K562 (cell line): ENCODE measurements around the gene COL5A1. TPM values are rescaled to one million over a fixed set of nuclear protein-coding genes. Genes with fewer than 3 reads are reported as not detected.

Experiments
- ATAC-seq: fragments of 200-7000 bp; cut with Tn5 transposase; 3 replicates; pipeline ENCODE4 v1.9.1; 2020; ENCODE audit warnings: moderate library complexity
- BruUV-seq: library from RNA; stranded (reverse); fragments of 400-500 nt; replicated peaks from 2 replicates; lab custom pipeline; 2021; lab: Mats Ljungman, UMichigan
- CTCF ChIA-PET: fragments of 300-600 bp; formaldehyde crosslinking; extraction: SDS; loops from one replicate; lab custom pipeline; 2021; ENCODE audit warnings: low intra/inter-chr PET ratio; lab: Yijun Ruan, JAX
- POLR2A ChIA-PET: fragments of 300-600, 350-650 bp; sonication (Branson Sonifier 250); formaldehyde crosslinking; extraction: SDS; loops from one replicate; lab custom pipeline; 2021; ENCODE audit warnings: antibody characterized with exemption, inconsistent platforms; lab: Yijun Ruan, JAX
- DNase-seq, 4 experiments: peaks; one replicate each; pipeline versions ENCODE4 v3.0.0 to v3.0.0-alpha.2; 2011 to 2018; ENCODE audit warnings: low spot score in 3 of 4, mixed read lengths in 3 of 4; ENCODE audit errors: extremely low read depth in 1 of 4
- FAIRE-seq: peaks from 2 replicates; lab custom pipeline; 2011; peaks lifted over from hg19 to GRCh38; lab: Jason Lieb, UNC
- H2AFZ ChIP-seq: 2 replicates; pipeline ENCODE4 v1.6.0; 2011; ENCODE audit warnings: low read depth, low read length, control low read depth, inconsistent platforms
- H3K27ac ChIP-seq: fragments of 200-600 bp; 3 replicates; pipeline ENCODE4 v1.8.0; 2011; ENCODE audit warnings: low read depth, mild to moderate bottlenecking, control low read depth, inconsistent platforms, low read length, moderate library complexity, mixed read lengths; ENCODE audit errors: extremely low read depth
- H3K27me3 ChIP-seq, 2 experiments: fragments of 300-600 bp in 1 of 2; 2 replicates in 1 of 2; 3 replicates in 1 of 2; pipeline versions ENCODE4 v1.6.0 to v1.8.0; 2011; ENCODE audit warnings: inconsistent platforms in 2 of 2, low read length in 2 of 2, mild to moderate bottlenecking in 1 of 2, mixed read lengths in 1 of 2, moderate library complexity in 1 of 2; ENCODE audit not compliant: control insufficient read depth in 2 of 2, insufficient read depth in 2 of 2
- H3K36me3 ChIP-seq: fragments of 300-600 bp; 3 replicates; pipeline ENCODE4 v1.8.0; 2011; ENCODE audit warnings: mild to moderate bottlenecking, low read length, inconsistent platforms; ENCODE audit not compliant: control insufficient read depth, insufficient read depth
- H3K4me1 ChIP-seq, 2 experiments: fragments of 200-600 bp in 1 of 2; replicated peaks in 1 of 2; 2 replicates in 1 of 2; 3 replicates in 1 of 2; pipeline versions ENCODE4 v1.5.1 to v1.8.0; 2011; ENCODE audit warnings: inconsistent platforms in 2 of 2, low read length in 2 of 2, mild to moderate bottlenecking in 1 of 2, mixed read lengths in 1 of 2, moderate library complexity in 1 of 2; ENCODE audit not compliant: control insufficient read depth in 2 of 2, insufficient read depth in 2 of 2
- H3K4me2 ChIP-seq: 2 replicates; pipeline ENCODE4 v1.6.1; 2011; ENCODE audit warnings: low read length, control low read depth, inconsistent platforms, mixed read lengths; ENCODE audit not compliant: insufficient read depth
- H3K4me3 ChIP-seq: fragments of 200-600 bp; sonication (generic), shearing (Covaris generic); 2 replicates; pipeline ENCODE4 v1.5.1; 2016; ENCODE audit warnings: control low read depth, inconsistent platforms
- H3K79me2 ChIP-seq: fragments of 200-600 bp; 3 replicates; pipeline ENCODE4 v1.8.0; 2011; ENCODE audit warnings: low read length, inconsistent platforms; ENCODE audit not compliant: control insufficient read depth, insufficient read depth
- H3K9ac ChIP-seq, 2 experiments: 2 replicates each; pipeline versions ENCODE4 v1.6.0 to v1.6.1; 2011; ENCODE audit warnings: low read depth in 2 of 2, low read length in 2 of 2, control low read depth in 1 of 2, inconsistent platforms in 1 of 2, mild to moderate bottlenecking in 1 of 2, mixed read lengths in 1 of 2; ENCODE audit not compliant: insufficient read depth in 1 of 2
- H3K9me1 ChIP-seq: one replicate; pipeline ENCODE4 v1.6.0; 2011; ENCODE audit warnings: inconsistent platforms, mild to moderate bottlenecking, low read length, moderate library complexity; ENCODE audit not compliant: control insufficient read depth, insufficient read depth
- H3K9me3 ChIP-seq: replicated peaks from 2 replicates; pipeline ENCODE4 v1.5.1; 2011; ENCODE audit warnings: low read depth, low read length, inconsistent platforms; ENCODE audit not compliant: control insufficient read depth, insufficient read depth
- H4K20me1 ChIP-seq: replicated peaks from 2 replicates; pipeline ENCODE4 v1.6.1; 2011; ENCODE audit warnings: low read length, inconsistent platforms, mixed read lengths; ENCODE audit not compliant: control insufficient read depth, insufficient read depth
- CAMTA2 ChIP-seq: fragments of 250-450 bp; sonication (Bioruptor Pico); conservative IDR thresholded peaks from 2 replicates; pipeline ENCODE4 v1.5.1; 2022
- CBFB ChIP-seq: sonication (generic); formaldehyde crosslinking; IDR thresholded peaks from 2 replicates; pipeline ENCODE4 v1.4.0; 2020; ENCODE audit warnings: mild to moderate bottlenecking, missing genetic modification reagents
- DNMT1 ChIP-seq: fragments of 450-650 bp; IDR thresholded peaks from 2 replicates; pipeline ENCODE4 v1.6.1; 2016; ENCODE audit warnings: antibody characterized with exemption, mild to moderate bottlenecking
- DPF2 ChIP-seq: fragments of 450-650 bp; IDR thresholded peaks from 2 replicates; pipeline ENCODE4 v1.6.1; 2016
- ESRRB ChIP-seq: fragments of 250-450 bp; sonication (Bioruptor Pico); IDR thresholded peaks from 2 replicates; pipeline ENCODE4 v1.5.0; 2020; ENCODE audit warnings: mild to moderate bottlenecking, moderate library complexity, borderline replicate concordance
- HNRNPK ChIP-seq: fragments of 200-400 bp; formaldehyde crosslinking; IDR thresholded peaks from one replicate; pipeline ENCODE4 v1.6.1; 2018; ENCODE audit warnings: mild to moderate bottlenecking, low read depth, low read length; ENCODE audit not compliant: poor library complexity, severe bottlenecking
- HNRNPUL1 ChIP-seq: fragments of 200-400 bp; formaldehyde crosslinking; IDR thresholded peaks from 2 replicates; pipeline ENCODE4 v1.6.1; 2017; ENCODE audit warnings: low read length
- IRF2 ChIP-seq: sonication (generic); formaldehyde crosslinking; IDR thresholded peaks from 2 replicates; pipeline ENCODE4 v1.8.1; 2022; ENCODE audit warnings: mild to moderate bottlenecking, missing genetic modification reagents
- MTA2 ChIP-seq: fragments of 450-650 bp; IDR thresholded peaks from 2 replicates; pipeline ENCODE4 v1.6.1; 2016; ENCODE audit warnings: low read depth
- RFX1 ChIP-seq: fragments of 450-650 bp; IDR thresholded peaks from 2 replicates; pipeline ENCODE4 v1.6.1; 2016; ENCODE audit warnings: mild to moderate bottlenecking, moderate library complexity
- TCF7 ChIP-seq: sonication (generic); IDR thresholded peaks from 2 replicates; pipeline ENCODE4 v1.6.1; 2016; ENCODE audit warnings: antibody characterized with exemption, borderline replicate concordance
- ZNF707 ChIP-seq: fragments of 250-450 bp; sonication (Bioruptor Pico); conservative IDR thresholded peaks from 2 replicates; pipeline ENCODE4 v1.8.0; 2022; ENCODE audit warnings: inconsistent platforms, mild to moderate bottlenecking, moderate library complexity
- WGBS: fragments of 100-300 bp; shearing (Covaris generic); methylation state at CpG from one replicate; pipeline ENCODE4 v1.1.6; 2016; ENCODE audit warnings: low coverage, mixed read lengths; ENCODE audit not compliant: insufficient coverage; ENCODE audit errors: missing lambda C conversion rate; 5-methylcytosine and 5-hydroxymethylcytosine counted together
- in situ Hi-C: fragments of 300-500 bp; cut with MboI; formaldehyde crosslinking; loops from 4 replicates; pipeline ENCODE4 v1.15.0; 2018; ENCODE audit warnings: inconsistent platforms, mixed read lengths
- intact Hi-C: fragments of 100-400 bp; cut with micrococcal nuclease; formaldehyde crosslinking; loops from 2 replicates; pipeline ENCODE4 v1.14.2; 2022
- polyA plus RNA-seq, 8 experiments: library from polyadenylated mRNA; depleted of rRNA in 4 of 8; stranded (reverse) in 5 of 8; unstranded in 3 of 8; fragments of >200 nt; fragmentation: Nextera tagmentation in 2 of 8; fragmentation: Illumina TruSeq in 1 of 8; extraction: Ambion mirVana in 2 of 8; extraction: Trizol in 1 of 8; gene quantifications; 2 replicates each; pipeline versions ENCODE4 v1.2.1 to v1.2.3, GENCODE V29; 2011 to 2014; ENCODE audit warnings: inconsistent platforms in 1 of 8, missing spikeins in 1 of 8
- total RNA-seq, 7 experiments: library from RNA; depleted of rRNA in 6 of 7; stranded (reverse); fragments of >200 nt in 6 of 7; fragmentation: Illumina TruSeq in 2 of 7; extraction: Trizol in 2 of 7; gene quantifications; 2 replicates each; pipeline versions ENCODE4 v1.2.1 to v1.2.3, GENCODE V29; 2011 to 2021; ENCODE audit warnings: low replicate concordance in 1 of 7
- TF ChIP-seq, protein P1 (sequence below), 2 experiments: fragments of 450-650 bp in 1 of 2; sonication (generic) in 1 of 2; formaldehyde crosslinking in 1 of 2; IDR thresholded peaks in 1 of 2; conservative IDR thresholded peaks in 1 of 2; 2 replicates each; pipeline versions ENCODE4 v1.6.1 to v1.8.1; 2016 to 2023; ENCODE audit warnings: mild to moderate bottlenecking in 2 of 2, moderate library complexity in 2 of 2, inconsistent platforms in 1 of 2, missing genetic modification reagents in 1 of 2

COL5A1 gene
- total and polyA plus RNA-seq, 9 of the 15 experiments (the other 6 are each of a cell fraction or from before 2014, with no cell fraction given), result under 0.01 to 0.13 (median 0.04) TPM; not detected in 6

DNA sequence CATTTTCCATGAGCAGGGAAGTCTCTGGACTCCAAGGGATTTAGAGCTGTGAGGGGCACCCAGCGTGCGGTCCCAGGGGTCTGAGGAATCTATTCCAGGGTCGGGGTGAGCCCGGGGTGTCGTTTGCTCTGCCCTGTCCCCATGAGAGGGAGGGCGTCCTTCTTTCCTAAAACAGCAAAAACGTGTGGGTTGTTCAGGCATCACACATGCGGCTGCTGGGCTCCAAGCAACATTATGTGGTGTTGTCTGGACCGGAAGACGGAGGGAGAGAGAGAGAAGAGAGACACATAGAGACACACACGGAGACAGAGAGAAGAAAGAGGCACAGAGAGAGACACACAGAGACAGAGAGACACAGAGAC is 42.7 kb upstream of the COL5A1 start:
- no peaks in the 10 kb centered on the region for H4K20me1 ChIP-seq
- BruUV-seq, result no TSS peak
- ChIA-PET CTCF (no interaction called here), POLR2A (interaction anchor here (0.7 kb wide), 1 partner anchor 394 kb away, joined by 3 read pairs; no protein-coding TSS in a partner anchor)
- H3K79me2 ChIP-seq, result no peaks in the 10 kb centered on the region
- no peak for ATAC-seq
- no peak for FAIRE-seq
- H3K27ac ChIP-seq, result no peak overlapping the region
- H3K27me3 ChIP-seq, result peaks cover 7 to 17% of the 10 kb centered on the region in 2 experiments; a peak in 3 of 5 replicates
- H3K9me1 ChIP-seq, result no peaks in the 10 kb centered on the region
- no peaks in the 10 kb centered on the region for H3K9me3 ChIP-seq
- no peak overlapping the region for H3K4me3 ChIP-seq
- no peak for DNase-seq
- H2AFZ ChIP-seq, result no peak overlapping the region
- no peaks in the 10 kb centered on the region for H3K36me3 ChIP-seq
- H3K4me1 ChIP-seq, result no peaks in the 10 kb centered on the region; a peak in 2 of 5 replicates
- TF ChIP-seq RFX1, result no peak
- no peak for TF ChIP-seq IRF2
- no peak for TF ChIP-seq ESRRB (CRISPR knock-in tag)
- no peak for TF ChIP-seq HNRNPK
- TF ChIP-seq HNRNPUL1, result no peak
- no peak for TF ChIP-seq ZNF707 (CRISPR knock-in tag)
- no peak for TF ChIP-seq CBFB (CRISPR knock-in tag)
- TF ChIP-seq TCF7, result no peak
- TF ChIP-seq, protein P1, sequence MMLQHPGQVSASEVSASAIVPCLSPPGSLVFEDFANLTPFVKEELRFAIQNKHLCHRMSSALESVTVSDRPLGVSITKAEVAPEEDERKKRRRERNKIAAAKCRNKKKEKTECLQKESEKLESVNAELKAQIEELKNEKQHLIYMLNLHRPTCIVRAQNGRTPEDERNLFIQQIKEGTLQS (IDR thresholded peaks at IDR 0.05), result no peak
- TF ChIP-seq, protein P1 (CRISPR knock-in tag; conservative IDR thresholded peaks at IDR 0.05), result no peak
- no peak for TF ChIP-seq MTA2
- TF ChIP-seq DPF2, result no peak
- TF ChIP-seq CAMTA2 (CRISPR knock-in tag), result no peak
- TF ChIP-seq DNMT1, result no peak
- in situ Hi-C loops, result no loop called here
- WGBS, result 6% methylated on average over 7 of the region's 11 CpGs
- H3K9ac ChIP-seq, result no peak overlapping the region
- no peak overlapping the region for H3K4me2 ChIP-seq
- intact Hi-C loops, result no loop called here
